Iris pigment epithelial cell (primary cell): ENCODE measurements around the gene HAS3.
"Not testable (repeated sequence)": the region's sequence is repeated elsewhere in the genome, so short reads cannot be mapped to it uniquely, and the experiment has no call there.

Experiments
- DNase-seq: peaks from one replicate; pipeline ENCODE4 v3.0.0-alpha.2; 2011; ENCODE audit warnings: low read depth

HAS3 gene

GRCh38 chr16:69116906-69117305 is 11.5 kb downstream of the HAS3 start:
- DNase-seq, result no peak

DNA sequence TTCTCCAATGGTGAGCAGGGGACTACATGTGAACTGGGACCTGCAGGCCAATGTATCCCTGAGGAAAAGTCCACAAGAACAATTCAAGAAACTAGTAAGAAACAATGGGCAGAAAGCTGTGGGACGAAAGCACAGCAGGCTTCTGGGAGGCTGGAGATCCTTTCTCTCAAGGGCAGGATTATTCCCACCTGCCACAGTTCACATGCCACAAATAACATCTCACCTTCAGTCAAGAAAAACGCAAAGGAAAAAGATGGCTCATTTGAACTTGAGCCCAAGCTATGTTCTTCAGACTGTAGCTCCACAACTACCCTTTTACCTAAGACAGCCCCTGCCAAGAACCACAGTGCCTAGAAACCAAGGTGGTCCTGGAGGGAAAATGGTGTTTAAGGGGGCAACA is 13.0 kb downstream of the HAS3 start:
- DNase-seq, result no peak

- no peak for DNase-seq
Measured at GRCh38 chr16:69118994-69119393, 13.5 kb downstream of the HAS3 start.

DNA sequence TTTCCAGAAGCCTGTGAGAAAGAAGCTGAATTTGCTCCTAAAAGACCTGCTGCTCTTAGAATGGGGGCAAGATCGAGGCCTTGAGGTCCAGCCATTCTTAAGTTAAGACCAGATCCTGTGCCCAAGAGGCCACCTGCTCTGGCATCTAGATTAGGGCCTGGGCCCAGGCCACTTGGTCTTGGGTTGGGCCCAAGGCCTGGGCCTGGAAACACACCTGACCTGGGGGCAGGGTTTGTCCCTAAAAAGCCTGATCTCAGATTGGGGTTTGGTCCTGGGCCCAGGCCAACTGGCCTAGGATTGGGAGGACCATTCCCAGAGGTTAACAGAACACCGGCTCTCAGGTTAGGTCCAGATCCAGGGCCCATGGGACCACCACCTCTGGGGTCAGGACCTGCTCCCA is 14.1 kb downstream of the HAS3 start:
- no peak for DNase-seq

DNA sequence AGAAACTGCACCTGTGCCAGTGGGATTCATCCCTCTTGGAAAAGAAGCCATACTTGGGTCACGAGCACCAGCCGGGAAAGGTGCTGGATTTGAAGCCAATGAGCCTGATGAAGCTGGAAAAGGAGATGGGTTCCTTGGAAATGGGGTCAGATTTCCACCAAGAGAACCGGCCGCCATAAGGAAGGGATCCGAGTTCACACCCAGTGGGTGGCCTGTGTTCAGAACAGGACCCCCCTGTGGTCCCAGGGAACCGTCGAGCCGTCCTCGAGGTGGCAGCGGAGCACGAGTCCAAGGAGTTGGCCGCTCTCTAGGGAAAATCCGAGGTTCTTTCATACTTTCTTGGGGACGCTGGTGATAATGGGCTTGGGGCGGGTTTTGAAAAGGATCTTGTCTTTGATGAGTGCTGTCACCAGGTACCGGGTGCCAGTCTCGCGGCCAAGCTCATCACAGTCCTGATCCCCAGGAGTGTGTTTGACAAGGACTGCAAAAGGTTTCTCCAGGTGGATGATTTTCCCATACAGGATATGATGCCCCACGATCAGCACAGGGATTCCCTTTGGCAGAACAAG is 14.7 kb downstream of the HAS3 start:
- no peak for DNase-seq

GRCh38 chr16:69123910-69124309 is 18.5 kb downstream of the HAS3 start:
- DNase-seq, result peak; percentile 70

DNA sequence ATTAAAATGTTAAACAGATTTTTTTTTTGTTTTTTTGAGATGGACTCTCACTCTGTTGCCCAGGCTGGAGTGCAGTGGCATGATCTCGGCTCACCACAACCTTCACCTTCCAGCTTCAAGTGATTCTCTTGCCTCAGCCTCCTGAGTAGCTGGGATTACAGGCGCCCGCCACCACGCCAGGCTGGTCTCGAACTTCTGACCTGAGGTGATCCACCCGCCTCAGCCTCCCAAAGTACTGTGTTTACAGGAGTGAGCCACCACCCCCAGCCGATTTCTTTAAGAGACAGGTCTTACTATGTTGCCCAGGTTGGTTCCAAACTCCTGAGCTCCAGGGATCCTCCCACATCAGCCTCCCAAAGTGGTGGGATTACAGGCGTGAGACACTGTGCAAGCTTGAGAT is 19.0 kb downstream of the HAS3 start:
- DNase-seq, result not testable (repeated sequence)

DNA sequence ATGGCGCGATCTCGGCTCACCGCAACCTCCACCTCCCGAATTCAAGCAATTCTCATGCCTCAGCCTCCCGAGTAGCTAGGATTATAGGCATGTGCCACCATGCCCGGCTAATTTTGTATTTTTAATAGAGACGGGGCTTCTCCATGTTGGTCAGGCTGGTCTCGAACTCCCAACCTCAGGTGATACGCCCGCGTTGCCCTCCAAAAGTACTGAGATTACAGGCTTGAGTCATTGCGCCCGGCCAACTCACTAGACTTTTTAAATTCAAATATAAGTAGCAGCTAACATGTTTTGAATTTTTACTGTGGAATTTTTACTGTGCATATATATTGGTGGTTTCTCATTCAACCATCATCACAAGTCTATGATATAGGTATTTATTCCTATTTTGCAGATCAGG is 19.5 kb downstream of the HAS3 start:
- DNase-seq, result not testable (repeated sequence)

- DNase-seq, result no peak
Measured at GRCh38 chr16:69126221-69126620, 20.8 kb downstream of the HAS3 start.

DNA sequence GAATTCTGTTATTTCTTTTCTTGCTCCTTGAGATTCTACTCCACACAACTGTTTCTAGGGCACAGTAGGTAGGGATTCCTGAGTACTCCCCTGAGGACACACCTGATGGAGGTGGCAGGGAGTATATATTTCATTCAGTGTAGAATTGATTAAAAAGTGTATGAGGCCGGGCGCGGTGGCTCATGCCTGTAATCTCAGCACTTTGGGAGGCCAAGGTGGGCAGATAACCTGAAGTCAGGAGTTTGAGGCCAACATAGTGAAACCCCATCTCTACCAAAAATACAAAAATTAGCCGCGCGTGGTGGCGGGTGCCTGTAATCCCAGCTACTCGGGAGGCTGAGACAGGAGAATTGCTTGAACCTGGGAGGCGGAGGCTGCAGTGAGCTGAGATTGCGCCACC is 21.3 kb downstream of the HAS3 start:
- DNase-seq, result not testable (repeated sequence)

- DNase-seq, result no peak
Measured at GRCh38 chr16:69127966-69128510, 22.6 kb downstream of the HAS3 start.

DNA sequence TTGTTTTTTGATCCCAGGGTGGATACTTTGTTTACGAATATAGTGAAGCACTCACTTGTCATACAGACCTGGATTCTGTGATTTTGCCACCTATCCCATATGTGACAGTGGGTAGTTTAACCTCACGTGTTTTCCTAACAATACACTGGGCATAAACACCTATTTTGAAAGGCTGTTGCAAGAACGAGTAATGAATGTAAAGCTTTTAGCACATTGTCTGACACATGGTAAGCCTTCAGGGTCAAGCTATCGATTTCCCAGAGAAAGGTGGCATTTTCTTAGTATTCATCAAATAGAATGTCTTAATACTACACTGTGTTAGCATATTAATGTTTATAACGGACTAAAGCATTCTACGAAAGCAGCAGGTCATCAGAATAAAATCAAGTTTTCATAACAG is 25.0 kb downstream of the HAS3 start:
- DNase-seq, result no peak

DNA sequence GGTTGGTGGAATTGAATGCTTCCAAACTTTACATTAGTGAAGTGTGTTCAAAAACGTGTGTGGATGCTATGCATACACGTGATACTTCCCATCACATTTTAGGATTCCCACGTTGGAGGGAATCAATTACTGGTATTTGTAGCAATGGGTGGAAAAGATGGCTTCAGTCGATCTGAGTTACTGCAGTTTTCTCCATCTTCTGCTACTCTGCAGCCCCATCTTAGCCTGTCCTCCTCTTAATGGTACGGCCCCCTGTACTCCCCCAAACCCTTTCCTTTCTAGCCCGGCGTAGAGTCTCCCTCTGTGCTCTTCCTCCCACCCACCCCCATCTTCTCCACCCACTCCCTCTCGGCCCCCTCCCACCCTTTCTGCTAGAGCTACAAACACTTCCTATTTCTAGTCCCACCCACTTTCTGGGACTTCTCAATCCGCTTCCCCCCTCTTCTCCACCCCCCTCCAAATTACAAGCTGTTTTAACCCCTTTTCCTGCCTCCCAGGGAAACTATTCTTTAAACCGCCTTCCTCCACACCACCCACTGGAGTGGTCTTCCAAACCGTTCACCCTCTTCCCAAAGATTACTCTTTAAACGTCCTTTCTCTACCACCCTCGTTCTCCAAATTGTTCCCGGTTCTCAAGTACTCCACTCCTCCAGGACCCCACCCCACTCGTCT is 25.9 kb downstream of the HAS3 start:
- DNase-seq, result no peak

- DNase-seq, result peak; percentile 83
Measured at GRCh38 chr16:69131839-69132423, 26.5 kb downstream of the HAS3 start.

- DNase-seq, result peak; percentile 85
Measured at GRCh38 chr16:69132424-69133252, 27.2 kb downstream of the HAS3 start, which contains the start of the genes CHTF8 and UTP4. Gene CHTF8 (minus strand): TSS chr16:69132588. CDS start chr16:69121458, 11,130 bp downstream. Gene UTP4 (plus strand): TSS chr16:69132649. CDS start chr16:69133460, 811 bp downstream.

- DNase-seq, result no peak
Measured at GRCh38 chr16:69133373-69133954, 28.0 kb downstream of the HAS3 start.

DNA sequence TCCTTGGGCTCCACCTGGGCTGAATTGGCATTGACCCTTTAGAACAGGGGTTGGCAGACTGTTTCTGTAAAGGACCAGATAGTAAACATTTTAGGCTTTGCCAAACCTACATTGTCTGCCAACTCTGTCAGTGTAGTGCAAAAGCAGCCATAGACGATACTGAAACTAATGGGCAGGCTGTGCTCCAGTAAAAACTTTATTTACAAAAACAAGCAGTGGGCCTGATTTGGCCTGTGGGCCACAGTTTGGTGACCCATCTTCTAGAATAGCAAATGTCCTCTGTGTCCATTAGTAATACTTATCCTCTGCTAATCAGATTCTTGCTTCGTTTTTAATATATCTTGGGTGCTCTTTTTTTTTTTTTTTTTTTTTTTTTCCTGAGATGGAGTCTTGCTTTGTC is 33.2 kb downstream of the HAS3 start:
- no peak for DNase-seq

DNA sequence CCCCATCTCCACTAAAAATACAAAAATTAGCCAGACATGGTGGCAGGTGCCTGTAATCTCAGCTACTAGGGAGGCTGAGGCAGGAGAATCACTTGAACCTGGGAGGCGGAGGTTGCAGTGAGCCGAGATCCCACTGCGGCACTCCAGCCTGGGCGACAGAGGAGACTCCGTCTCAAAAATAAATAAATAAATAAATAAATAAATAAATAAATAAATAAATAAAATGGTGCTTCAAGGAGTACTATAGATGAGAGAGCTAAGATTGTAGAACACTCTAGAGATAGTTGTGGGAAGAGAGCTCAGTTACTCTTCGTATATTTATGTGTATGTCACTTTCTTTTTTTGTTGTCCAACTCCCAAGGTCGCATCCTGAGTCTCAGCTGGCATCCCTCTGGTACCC is 34.0 kb downstream of the HAS3 start:
- not testable (repeated sequence) for DNase-seq

DNA sequence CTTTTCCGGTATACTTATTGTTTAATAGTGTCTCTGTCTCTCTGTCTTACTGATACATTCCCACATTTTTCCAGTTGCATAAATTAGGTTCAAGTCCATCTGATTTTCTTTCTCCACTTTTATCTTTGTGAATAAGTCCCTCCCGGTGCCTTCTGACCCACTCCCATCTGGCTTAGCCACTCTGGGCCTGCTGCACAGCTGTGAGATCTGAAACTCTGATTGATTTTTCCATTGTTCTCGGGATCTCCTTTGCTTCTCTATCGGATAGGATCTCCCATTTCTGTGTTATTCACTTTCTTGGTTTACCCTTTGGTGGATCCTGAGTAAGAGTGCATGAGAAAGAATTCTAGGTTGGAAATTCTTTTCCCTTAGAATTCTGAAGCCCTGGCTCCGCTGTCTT is 35.6 kb downstream of the HAS3 start:
- DNase-seq, result no peak

- no peak for DNase-seq
Measured at GRCh38 chr16:69141936-69142335, 36.5 kb downstream of the HAS3 start.

DNA sequence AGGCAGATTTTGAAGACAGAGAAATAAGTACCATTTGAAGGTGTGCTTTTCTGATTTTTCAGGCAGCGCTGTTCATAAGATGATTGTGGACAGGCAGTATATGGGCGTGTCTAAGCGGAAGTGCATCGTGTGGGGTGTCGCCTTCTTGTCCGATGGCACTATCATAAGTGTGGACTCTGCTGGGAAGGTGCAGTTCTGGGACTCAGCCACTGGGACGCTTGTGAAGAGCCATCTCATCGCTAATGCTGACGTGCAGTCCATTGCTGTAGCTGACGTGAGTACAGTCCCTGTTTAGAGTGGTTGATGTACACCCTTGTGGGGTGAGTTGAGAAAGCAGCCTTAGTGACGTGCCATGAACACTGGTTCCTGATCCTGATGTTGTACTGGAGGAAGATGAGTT is 37.7 kb downstream of the HAS3 start:
- no peak for DNase-seq

GRCh38 chr16:69145658-69146057 is 40.2 kb downstream of the HAS3 start:
- DNase-seq, result peak; percentile 61
